ENCODE measurements around the gene LRRC74A. TPM values are rescaled to one million over a fixed set of nuclear protein-coding genes. Genes with fewer than 3 reads are reported as not detected.

LRRC74A gene
- total RNA-seq, 6 experiments from 2014 or later = not detected

DNA sequence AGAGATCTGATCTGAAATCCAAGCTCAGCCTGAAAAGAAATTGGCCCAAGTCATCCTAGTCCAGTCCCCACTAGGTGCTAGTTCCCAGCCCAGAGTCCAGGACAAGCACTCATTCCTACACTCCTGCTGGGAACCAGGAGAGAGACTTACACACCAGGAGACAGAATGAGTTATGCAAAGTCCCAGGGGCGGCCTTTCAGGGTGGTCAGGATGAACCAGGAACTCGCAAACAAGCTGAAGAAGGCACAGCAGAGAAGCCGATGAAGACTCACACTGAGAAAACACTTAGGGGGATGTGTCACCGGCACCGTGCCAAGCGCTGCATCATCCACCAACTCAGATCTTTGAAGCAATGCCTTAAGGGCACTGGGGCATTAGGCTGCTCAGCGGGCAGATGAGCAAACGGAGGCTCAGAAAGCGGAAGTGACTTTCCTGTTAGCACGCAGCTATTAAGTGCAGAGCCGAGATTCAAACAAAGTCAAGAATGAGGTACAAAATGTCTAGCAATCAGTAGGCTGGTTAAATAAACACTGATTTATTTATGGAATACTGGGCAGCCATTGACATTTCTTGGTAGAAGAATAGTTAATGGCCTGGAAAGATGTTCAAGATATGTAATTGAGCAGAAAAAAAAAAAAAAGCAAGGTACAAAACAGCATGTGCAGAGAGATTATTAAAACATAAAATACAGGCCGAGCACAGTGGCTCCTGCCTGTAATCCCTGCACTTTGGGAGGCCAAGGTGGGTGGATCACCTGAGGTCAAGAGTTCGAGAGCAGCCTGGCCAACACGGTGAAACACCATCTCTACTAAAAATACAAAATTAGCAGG is 78.7 kb downstream of the LRRC74A start:
- no peak overlapping the region for H3K27ac ChIP-seq
- no peaks in the 10 kb centered on the region for H3K4me1 ChIP-seq
- no peaks in the 10 kb centered on the region for H3K9me3 ChIP-seq
- WGBS (ENCODE audit: insufficient coverage, low coverage, low lambda C conversion rate, missing lambda C conversion rate) = 38% methylated on average over 10 of the region's 14 CpGs
- no peak overlapping the region for H3K4me3 ChIP-seq
- ATAC-seq (peak; percentile 36 to 66 (median 50)), DNase-seq (peak in 1 of 3 donors; percentile 51)
- no peaks in the 10 kb centered on the region for H3K36me3 ChIP-seq
- no peaks in the 10 kb centered on the region for H3K27me3 ChIP-seq
- intact Hi-C loops (cut with DNase I) = no loop called here
- no peak for TF ChIP-seq POLR2A (IDR thresholded peaks at IDR 0.05)
- TF ChIP-seq, protein P1, sequence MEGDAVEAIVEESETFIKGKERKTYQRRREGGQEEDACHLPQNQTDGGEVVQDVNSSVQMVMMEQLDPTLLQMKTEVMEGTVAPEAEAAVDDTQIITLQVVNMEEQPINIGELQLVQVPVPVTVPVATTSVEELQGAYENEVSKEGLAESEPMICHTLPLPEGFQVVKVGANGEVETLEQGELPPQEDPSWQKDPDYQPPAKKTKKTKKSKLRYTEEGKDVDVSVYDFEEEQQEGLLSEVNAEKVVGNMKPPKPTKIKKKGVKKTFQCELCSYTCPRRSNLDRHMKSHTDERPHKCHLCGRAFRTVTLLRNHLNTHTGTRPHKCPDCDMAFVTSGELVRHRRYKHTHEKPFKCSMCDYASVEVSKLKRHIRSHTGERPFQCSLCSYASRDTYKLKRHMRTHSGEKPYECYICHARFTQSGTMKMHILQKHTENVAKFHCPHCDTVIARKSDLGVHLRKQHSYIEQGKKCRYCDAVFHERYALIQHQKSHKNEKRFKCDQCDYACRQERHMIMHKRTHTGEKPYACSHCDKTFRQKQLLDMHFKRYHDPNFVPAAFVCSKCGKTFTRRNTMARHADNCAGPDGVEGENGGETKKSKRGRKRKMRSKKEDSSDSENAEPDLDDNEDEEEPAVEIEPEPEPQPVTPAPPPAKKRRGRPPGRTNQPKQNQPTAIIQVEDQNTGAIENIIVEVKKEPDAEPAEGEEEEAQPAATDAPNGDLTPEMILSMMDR (IDR thresholded peaks at IDR 0.05) = no peak

DNA sequence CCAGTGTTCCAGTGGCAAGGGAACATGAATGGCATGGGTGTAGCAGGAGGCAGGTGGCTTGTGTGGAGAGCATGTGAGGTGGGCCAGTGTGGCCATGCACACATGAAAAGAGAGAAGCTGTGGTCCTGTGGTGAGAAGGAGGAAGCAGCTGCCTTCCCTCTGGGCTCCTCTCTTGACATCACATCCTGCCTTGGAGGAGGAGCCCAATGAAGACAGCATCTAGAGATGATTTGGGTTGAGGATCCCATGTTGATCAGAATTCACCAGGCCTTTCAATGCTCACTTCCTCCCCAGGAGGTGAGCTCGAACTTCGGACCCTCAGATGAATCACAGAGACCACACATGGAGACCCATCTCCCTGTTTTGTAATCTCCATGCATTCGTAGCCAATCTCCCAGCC is 82.6 kb downstream of the LRRC74A start:
- Histone ChIP-seq H3K4me1 (peaks cover 0 to 8% (median 5%) of the 10 kb centered on the region in 4 donors), H3K9me3 (no peaks in the 10 kb centered on the region), H3K27me3 (no peaks in the 10 kb centered on the region), H3K27ac (no peak overlapping the region), H3K4me3 (no peak overlapping the region), H3K36me3 (no peaks in the 10 kb centered on the region)
- 62% methylated on average over 3 of the region's 3 CpGs for WGBS (ENCODE audit: insufficient coverage, low coverage, low lambda C conversion rate, missing lambda C conversion rate)
- intact Hi-C loops (cut with DNase I) = no loop called here
- no peak for TF ChIP-seq POLR2A (IDR thresholded peaks at IDR 0.05)
- TF ChIP-seq, protein P1 (IDR thresholded peaks at IDR 0.05) = no peak
- peak in 3 of 4 donors; percentile 14 to 27 (median 21) for ATAC-seq
- no peak for DNase-seq

DNA sequence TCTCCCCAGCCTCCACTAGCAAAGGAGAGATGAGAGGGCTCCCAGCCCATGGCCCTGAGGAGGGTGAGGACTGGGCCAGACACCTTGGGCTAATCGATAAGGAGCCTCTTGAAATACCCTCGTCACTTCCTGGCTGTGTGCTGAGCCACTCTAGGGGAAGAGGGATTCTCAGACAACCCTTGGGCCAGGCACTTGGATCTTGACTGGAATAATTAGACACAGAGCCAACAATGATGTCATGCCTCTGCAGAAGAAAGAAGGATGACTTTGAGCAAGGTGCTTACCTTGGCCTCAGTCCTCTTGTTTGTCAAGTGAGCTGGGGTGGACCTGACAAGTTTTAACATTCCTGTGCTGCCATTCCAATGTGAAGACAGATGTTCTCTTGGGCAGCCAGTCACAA is 83.1 kb downstream of the LRRC74A start:
- Histone ChIP-seq H3K27me3 (no peaks in the 10 kb centered on the region), H3K4me3 (no peak overlapping the region), H3K4me1 (peaks cover 0 to 8% (median 5%) of the 10 kb centered on the region in 4 donors), H3K9me3 (no peaks in the 10 kb centered on the region), H3K27ac (no peak overlapping the region), H3K36me3 (no peaks in the 10 kb centered on the region)
- 100% methylated on average over 1 of the region's 2 CpGs for WGBS (ENCODE audit: insufficient coverage, low coverage, low lambda C conversion rate, missing lambda C conversion rate)
- TF ChIP-seq, protein P1 (IDR thresholded peaks at IDR 0.05) = no peak
- TF ChIP-seq POLR2A (IDR thresholded peaks at IDR 0.05) = no peak
- DNase-seq (no peak), ATAC-seq (no peak)
- intact Hi-C loops (cut with DNase I) = no loop called here

DNA sequence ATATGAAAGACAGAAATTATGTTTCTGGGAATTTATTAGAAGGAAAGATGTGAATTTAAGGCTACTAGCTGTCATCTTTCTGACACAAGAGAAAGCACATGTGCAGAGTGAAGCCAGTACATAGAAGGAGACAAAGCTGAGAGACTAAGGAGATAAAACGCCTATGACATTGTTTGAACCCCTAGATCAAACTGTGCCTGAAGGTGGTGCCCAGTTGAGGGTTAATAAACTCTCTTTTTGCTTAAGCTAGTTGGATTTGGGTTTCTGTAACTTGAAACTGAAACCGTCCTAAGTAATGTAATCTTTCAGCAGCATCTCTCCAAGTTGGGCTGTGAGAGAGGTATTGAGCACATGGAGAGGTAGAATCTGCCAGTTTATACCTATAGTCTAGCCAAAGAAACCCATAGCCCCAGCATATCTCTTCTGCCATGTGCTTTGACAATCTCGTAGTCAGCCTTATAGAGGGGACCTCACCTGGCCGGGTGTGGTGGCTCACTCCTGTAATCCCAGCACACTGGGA is 84.2 kb downstream of the LRRC74A start:
- Histone ChIP-seq H3K4me1 (peaks cover 0 to 8% (median 5%) of the 10 kb centered on the region in 4 donors), H3K4me3 (no peak overlapping the region), H3K27me3 (no peaks in the 10 kb centered on the region), H3K27ac (no peak overlapping the region), H3K9me3 (no peaks in the 10 kb centered on the region), H3K36me3 (no peaks in the 10 kb centered on the region)
- ATAC-seq = no peak
- TF ChIP-seq, protein P1 (IDR thresholded peaks at IDR 0.05) = no peak
- TF ChIP-seq POLR2A (IDR thresholded peaks at IDR 0.05) = no peak
- intact Hi-C loops (cut with DNase I) = loop anchor here (5.0 to 10.0 kb wide), 2 partner anchors 154 to 157 kb away; no protein-coding TSS in a partner anchor
- 48% methylated on average over 4 of the region's 4 CpGs for WGBS (ENCODE audit: insufficient coverage, low coverage, low lambda C conversion rate, missing lambda C conversion rate)
- DNase-seq = no peak

All from right lobe of liver (tissue), 6 donors.